K562 (cell line): ENCODE results near the gene IL17RC. TPM values are rescaled to one million over a fixed set of nuclear protein-coding genes. Genes with fewer than 3 reads are reported as not detected.

Source experiments
- DPF2 ChIP-seq: fragments of 450-650 bp; IDR thresholded peaks from 2 replicates; pipeline ENCODE4 v1.6.1; 2016
- ELF1 ChIP-seq: fragments of 200-800 bp; sonication (Bioruptor generic); IDR thresholded peaks from 2 replicates; pipeline ENCODE4 v1.6.1; 2016; ENCODE audit warnings: missing genetic modification characterization, missing compliant biosample characterization
- ETS1 ChIP-seq: conservative IDR thresholded peaks from 2 replicates; pipeline ENCODE4 v1.6.1; 2011; ENCODE audit warnings: low read depth, mild to moderate bottlenecking, low read length; ENCODE audit not compliant: control insufficient read depth
- ETV6 ChIP-seq, 3 experiments: fragments of 150-350 bp in 1 of 3; sonication (generic) in 1 of 3; formaldehyde crosslinking in 1 of 3; IDR thresholded peaks; 2 replicates each; pipeline versions ENCODE4 v1.6.1 to v1.8.0; 2014 to 2022; ENCODE audit warnings: borderline replicate concordance in 2 of 3, low read depth in 2 of 3, antibody characterized with exemption in 1 of 3, low read length in 1 of 3, mild to moderate bottlenecking in 1 of 3, missing genetic modification reagents in 1 of 3
- GABPB2 ChIP-seq: fragments of 250-450 bp; sonication (Bioruptor Pico); conservative IDR thresholded peaks from 2 replicates; pipeline ENCODE4 v1.5.1; 2021; ENCODE audit warnings: mild to moderate bottlenecking
- HIVEP1 ChIP-seq: fragments of 250-450 bp; sonication (Bioruptor Pico); IDR thresholded peaks from 2 replicates; pipeline ENCODE4 v1.4.0; 2020; ENCODE audit warnings: mild to moderate bottlenecking
- HNRNPK ChIP-seq: fragments of 200-400 bp; formaldehyde crosslinking; IDR thresholded peaks from one replicate; pipeline ENCODE4 v1.6.1; 2018; ENCODE audit warnings: mild to moderate bottlenecking, low read depth, low read length; ENCODE audit not compliant: poor library complexity, severe bottlenecking
- MYC ChIP-seq, 2 experiments: fragments of 250-450 bp in 1 of 2; sonication (Bioruptor Pico) in 1 of 2; IDR thresholded peaks; 2 replicates each; pipeline versions ENCODE4 v1.5.1 to v1.6.1; 2012 to 2021; ENCODE audit warnings: low read depth in 2 of 2, borderline replicate concordance in 1 of 2, improper control_type of control experiment in 1 of 2, low read length in 1 of 2, mild to moderate bottlenecking in 1 of 2, moderate library complexity in 1 of 2
- NCOR1 ChIP-seq: fragments of 450-650 bp; IDR thresholded peaks from 2 replicates; pipeline ENCODE4 v1.6.1; 2016; ENCODE audit warnings: mild to moderate bottlenecking, moderate library complexity
- PML ChIP-seq: IDR thresholded peaks from 2 replicates; pipeline ENCODE4 v1.6.1; 2012; ENCODE audit warnings: low read length, inconsistent platforms
- PRPF4 ChIP-seq: fragments of 200-400 bp; formaldehyde crosslinking; IDR thresholded peaks from one replicate; pipeline ENCODE4 v1.6.1; 2017; ENCODE audit warnings: low read length, low read depth, mild to moderate bottlenecking; ENCODE audit not compliant: insufficient read depth, poor library complexity, severe bottlenecking
- RBBP5 ChIP-seq: fragments of 200-600 bp; sonication (generic); IDR thresholded peaks from 2 replicates; pipeline ENCODE4 v1.6.1; 2012; ENCODE audit warnings: borderline replicate concordance, mild to moderate bottlenecking, low read length, control low read depth, inconsistent platforms; ENCODE audit not compliant: insufficient read depth, poor library complexity, severe bottlenecking
- RBFOX2 ChIP-seq: fragments of 200-400 bp; formaldehyde crosslinking; IDR thresholded peaks from 2 replicates; pipeline ENCODE4 v1.6.1; 2017; ENCODE audit warnings: low read depth, mild to moderate bottlenecking, low read length, moderate library complexity
- SIN3B ChIP-seq: fragments of 450-650 bp; IDR thresholded peaks from 2 replicates; pipeline ENCODE4 v1.6.1; 2017; ENCODE audit warnings: low read depth, mild to moderate bottlenecking, moderate library complexity
- ZBTB7A ChIP-seq: IDR thresholded peaks from 2 replicates; pipeline ENCODE4 v1.6.1; 2011; ENCODE audit warnings: low read depth, mild to moderate bottlenecking, low read length, moderate library complexity, borderline replicate concordance; ENCODE audit not compliant: control insufficient read depth
- ZHX1 ChIP-seq: fragments of 150-350 bp; conservative IDR thresholded peaks from 2 replicates; pipeline ENCODE4 v1.6.1; 2014; ENCODE audit warnings: low read length
- ZNF282 ChIP-seq: sonication (generic); formaldehyde crosslinking; IDR thresholded peaks from 2 replicates; pipeline ENCODE4 v1.8.1; 2023; ENCODE audit warnings: missing genetic modification reagents
- ZNF316 ChIP-seq: fragments of 450-650 bp; IDR thresholded peaks from 2 replicates; pipeline ENCODE4 v1.6.1; 2016
- ZNF431 ChIP-seq: sonication (generic); formaldehyde crosslinking; IDR thresholded peaks from 2 replicates; pipeline ENCODE4 v1.8.0; 2022; ENCODE audit warnings: mild to moderate bottlenecking, missing genetic modification reagents
- ZNF561 ChIP-seq: fragments of 450-650 bp; formaldehyde crosslinking; conservative IDR thresholded peaks from 2 replicates; pipeline ENCODE4 v1.4.0; 2020; ENCODE audit warnings: mild to moderate bottlenecking, moderate library complexity
- polyA plus RNA-seq, 8 experiments: library from polyadenylated mRNA; depleted of rRNA in 4 of 8; stranded (reverse) in 5 of 8; unstranded in 3 of 8; fragments of >200 nt; fragmentation: Nextera tagmentation in 2 of 8; fragmentation: Illumina TruSeq in 1 of 8; extraction: Ambion mirVana in 2 of 8; extraction: Trizol in 1 of 8; gene quantifications; 2 replicates each; pipeline versions ENCODE4 v1.2.1 to v1.2.3, GENCODE V29; 2011 to 2014; ENCODE audit warnings: inconsistent platforms in 1 of 8, missing spikeins in 1 of 8
- total RNA-seq, 7 experiments: library from RNA; depleted of rRNA in 6 of 7; stranded (reverse); fragments of >200 nt in 6 of 7; fragmentation: Illumina TruSeq in 2 of 7; extraction: Trizol in 2 of 7; gene quantifications; 2 replicates each; pipeline versions ENCODE4 v1.2.1 to v1.2.3, GENCODE V29; 2011 to 2021; ENCODE audit warnings: low replicate concordance in 1 of 7

IL17RC gene
- total and polyA plus RNA-seq, 9 of the 15 experiments (the other 6 are each of a cell fraction or from before 2014, with no cell fraction given): 0.15 to 11.4 (median 7.1) TPM; not detected in 1

- peak; percentile 42; the same call in 1 of the 2 replicates for TF ChIP-seq ETS1
- TF ChIP-seq ETV6 (IDR thresholded peaks at IDR 0.05; ENCODE audit: borderline replicate concordance in 1 of 2, low read depth in 2 of 2, low read length in 1 of 2): no peak
- TF ChIP-seq ETV6 (CRISPR knock-in tag; IDR thresholded peaks at IDR 0.05; ENCODE audit: borderline replicate concordance): no peak
- no peak for TF ChIP-seq ZNF282
- peak; percentile 25; the same call in 1 of the 2 replicates for TF ChIP-seq NCOR1
- peak; percentile 98 for TF ChIP-seq RBBP5
- TF ChIP-seq ELF1 (tag): peak; percentile 94
- TF ChIP-seq HNRNPK: no peak
- TF ChIP-seq ZBTB7A: peak; percentile 69
- 0 out of 2 replicates have a peak, but pooled peaks have one; percentile 49 for TF ChIP-seq HIVEP1 (CRISPR knock-in tag)
- peak; percentile 72 for TF ChIP-seq PRPF4
- TF ChIP-seq SIN3B: peak; percentile 86
- 0 out of 2 replicates have a peak, but pooled peaks have one; percentile 66 for TF ChIP-seq DPF2
- TF ChIP-seq ZNF316: peak; percentile 26; the same call in 1 of the 2 replicates
- TF ChIP-seq MYC (IDR thresholded peaks at IDR 0.05; ENCODE audit: low read depth, low read length): peak; percentile 92
- peak; percentile 93; the same call in 1 of the 2 replicates for TF ChIP-seq MYC (CRISPR knock-in tag; IDR thresholded peaks at IDR 0.05; ENCODE audit: borderline replicate concordance, low read depth)
- TF ChIP-seq ZHX1: peak; percentile 86
- peak; percentile 88 for TF ChIP-seq PML
- TF ChIP-seq ZNF431 (CRISPR knock-in tag): peak; percentile 58
- no peak for TF ChIP-seq ZNF561 (CRISPR knock-in tag)
- peak; percentile 96 for TF ChIP-seq RBFOX2
- 0 out of 2 replicates have a peak, but pooled peaks have one; percentile 43 for TF ChIP-seq GABPB2
Observed at GRCh38 chr3:9890249-9891071, 26.4 kb upstream of the IL17RC start, which contains the start of gene JAGN1 (continued).
